NCI-H1436 treated with DMSO at 0.1 percent for 48 hours (cell line): ENCODE results near the gene SHISA7.
"Not testable (repeated sequence)": the region's sequence is repeated elsewhere in the genome, so short reads cannot be mapped to it uniquely, and the experiment has no call there.

Source experiments
- DNase-seq: peaks from one replicate; lab custom pipeline; 2025; lab: John Stamatoyannopoulos, UW

SHISA7 gene

GRCh38 chr19:55463583-55464031 lies 20.5 kb upstream of the SHISA7 start:
- DNase-seq = no peak

GRCh38 chr19:55462722-55463121 lies 19.6 kb upstream of the SHISA7 start:
- no peak for DNase-seq

GRCh38 chr19:55461974-55462626 lies 19.0 kb upstream of the SHISA7 start:
- DNase-seq = no peak

- peak; percentile 99 for DNase-seq
These were observed 18.3 kb upstream of the SHISA7 start, which contains the start of gene ISOC2 for GRCh38 chr19:55461259-55461973. Gene ISOC2, minus strand, starts transcription at chr19:55461642. Its CDS starts 5,156 bp downstream, at chr19:55456486.

- DNase-seq = no peak
These were observed 17.7 kb upstream of the SHISA7 start for GRCh38 chr19:55460670-55461258.

- no peak for DNase-seq
These were observed 17.0 kb upstream of the SHISA7 start for GRCh38 chr19:55459950-55460657.

GRCh38 chr19:55459551-55459949 lies 16.4 kb upstream of the SHISA7 start:
- no peak for DNase-seq

- no peak for DNase-seq
These were observed 14.8 kb upstream of the SHISA7 start for GRCh38 chr19:55457683-55458457.

GRCh38 chr19:55456347-55456746 lies 13.2 kb upstream of the SHISA7 start:
- DNase-seq = no peak

- DNase-seq = no peak
These were observed 12.6 kb upstream of the SHISA7 start for GRCh38 chr19:55455576-55456235.

GRCh38 chr19:55454787-55455243 lies 11.7 kb upstream of the SHISA7 start:
- no peak for DNase-seq

GRCh38 chr19:55453511-55454260 lies 10.6 kb upstream of the SHISA7 start:
- no peak for DNase-seq

GRCh38 chr19:55452749-55453346 lies 9.7 kb upstream of the SHISA7 start:
- DNase-seq = no peak

- no peak for DNase-seq
These were observed 9.1 kb upstream of the SHISA7 start for GRCh38 chr19:55451965-55452748.

- DNase-seq = no peak
These were observed 8.3 kb upstream of the SHISA7 start for GRCh38 chr19:55451163-55451964.

GRCh38 chr19:55449469-55449868 lies 6.4 kb upstream of the SHISA7 start:
- DNase-seq = no peak

GRCh38 chr19:55448175-55448490 lies 5.0 kb upstream of the SHISA7 start:
- DNase-seq = not testable (repeated sequence)

- no peak for DNase-seq
These were observed 4.5 kb upstream of the SHISA7 start for GRCh38 chr19:55447421-55448174.
